HepG2 (cell line): ENCODE data around the gene CCDC33. TPM values are rescaled to one million over a fixed set of nuclear protein-coding genes. Genes with fewer than 3 reads are reported as not detected.

Experiments
- ARID4A ChIP-seq: sonication (generic); formaldehyde crosslinking; IDR thresholded peaks from 2 replicates; pipeline ENCODE4 v1.5.0; 2020; ENCODE audit warnings: mild to moderate bottlenecking, missing genetic modification reagents, borderline replicate concordance
- JUND ChIP-seq: sonication (generic); formaldehyde crosslinking; IDR thresholded peaks from 2 replicates; pipeline ENCODE4 v1.8.0; 2022; ENCODE audit warnings: mild to moderate bottlenecking, missing genetic modification reagents
- PITX1 ChIP-seq: sonication (generic); formaldehyde crosslinking; IDR thresholded peaks from 2 replicates; pipeline ENCODE4 v1.5.1; 2020; ENCODE audit warnings: mild to moderate bottlenecking, missing genetic modification reagents
- PLSCR1 ChIP-seq: sonication (generic); formaldehyde crosslinking; IDR thresholded peaks from 2 replicates; pipeline ENCODE4 v1.5.0; 2020; ENCODE audit warnings: missing genetic modification reagents, mild to moderate bottlenecking, borderline replicate concordance
- REL ChIP-seq: sonication (generic); formaldehyde crosslinking; conservative IDR thresholded peaks from 2 replicates; pipeline ENCODE4 v1.8.0; 2022; ENCODE audit warnings: mild to moderate bottlenecking, missing genetic modification reagents, moderate library complexity
- TCF7 ChIP-seq: sonication (generic); IDR thresholded peaks from 2 replicates; pipeline ENCODE4 v1.6.1; 2016; ENCODE audit warnings: antibody characterized with exemption, low read depth
- ZFP90 ChIP-seq: sonication (generic); formaldehyde crosslinking; IDR thresholded peaks from 2 replicates; pipeline ENCODE4 v1.8.0; 2022; ENCODE audit warnings: missing genetic modification reagents, mild to moderate bottlenecking, inconsistent platforms, borderline replicate concordance
- ZNF101 ChIP-seq: sonication (generic); formaldehyde crosslinking; IDR thresholded peaks from 2 replicates; pipeline ENCODE4 v1.4.0; 2020; ENCODE audit warnings: mild to moderate bottlenecking, low read depth, missing genetic modification reagents, borderline replicate concordance
- ZNF318 ChIP-seq: sonication (generic); formaldehyde crosslinking; IDR thresholded peaks from 2 replicates; pipeline ENCODE4 v1.4.0; 2020; ENCODE audit warnings: mild to moderate bottlenecking, missing genetic modification reagents
- ZNF564 ChIP-seq: sonication (generic); formaldehyde crosslinking; IDR thresholded peaks from 2 replicates; pipeline ENCODE4 v1.8.1; 2023; ENCODE audit warnings: mild to moderate bottlenecking, missing genetic modification reagents
- ZNF704 ChIP-seq: sonication (generic); formaldehyde crosslinking; IDR thresholded peaks from 2 replicates; pipeline ENCODE4 v1.8.1; 2023; ENCODE audit warnings: mild to moderate bottlenecking, inconsistent platforms, moderate library complexity, missing genetic modification reagents, borderline replicate concordance
- polyA plus RNA-seq, 8 experiments: library from polyadenylated mRNA; depleted of rRNA in 3 of 8; stranded (reverse) in 7 of 8; unstranded in 1 of 8; fragments of >200 nt; fragmentation: Illumina TruSeq in 4 of 8; extraction: Trizol in 4 of 8; gene quantifications; 2 replicates each; pipeline versions ENCODE4 v1.2.1 to v1.2.3, GENCODE V29; 2011 to 2016; ENCODE audit warnings: low read depth in 4 of 8, missing spikeins in 1 of 8, mixed read lengths in 1 of 8; ENCODE audit not compliant: insufficient read depth in 1 of 8
- total RNA-seq, 5 experiments: library from RNA; depleted of rRNA; stranded (reverse); fragments of >200 nt; fragmentation: Illumina TruSeq; extraction: Trizol; gene quantifications; 2 replicates each; pipeline ENCODE4 v1.2.3, GENCODE V29; 2016; ENCODE audit warnings: low read depth in 1 of 5

Gene CCDC33
- total and polyA plus RNA-seq, 2 of the 13 experiments (the other 11 are each of a cell fraction or from before 2014, with no cell fraction given) = 0.30 TPM; not detected in 1

- TF ChIP-seq ZNF318 (CRISPR knock-in tag) (no peak; the same call in 1 of the 2 replicates), TCF7 (no peak), REL (CRISPR knock-in tag) (no peak), PLSCR1 (CRISPR knock-in tag) (no peak), ZNF101 (CRISPR knock-in tag) (no peak), ARID4A (CRISPR knock-in tag) (peak; percentile 22; the same call in 1 of the 2 replicates), ZNF704 (CRISPR knock-in tag) (peak; percentile 75; the same call in 1 of the 2 replicates), ZNF564 (CRISPR knock-in tag) (peak; percentile 86), JUND (no peak), ZFP90 (CRISPR knock-in tag) (peak; percentile 49; the same call in 1 of the 2 replicates), PITX1 (CRISPR knock-in tag) (no peak)
Observed at GRCh38 chr15:74291101-74292071, 55.3 kb downstream of the CCDC33 start (continued).
